Naive thymus-derived CD8-positive, alpha-beta T cell (primary cell): ENCODE measurements around the gene TACR2. TPM values are rescaled to one million over a fixed set of nuclear protein-coding genes. Genes with fewer than 3 reads are reported as not detected.

Experiments
- ATAC-seq, 2 donors: fragments of 150-1000 bp; cut with Tn5 transposase in 1 of 2; sonication (Bioruptor Pico), chemical (Tn5 transposase) in 1 of 2; 1 replicate in 1 of 2; 2 replicates in 1 of 2; pipeline ENCODE4 v1.10.0; 2021; ENCODE audit warnings: mild to moderate bottlenecking in 2 of 2, moderate library complexity in 2 of 2
- POLR2A ChIA-PET: fragments of 350-600 bp; sonication (Branson Sonifier 250); formaldehyde crosslinking; loops from one replicate; lab custom pipeline; 2021; ENCODE audit warnings: antibody characterized with exemption; lab: Charles Lee
- DNase-seq, 10 donors: peaks; one replicate each; pipeline versions ENCODE4 v3.0.0 to v3.0.0-alpha.2; 2020 to 2022
- H3K27ac Mint-ChIP-seq, 10 donors: one replicate each; pipeline ENCODE4 v1.8.0; 2020 to 2022; ENCODE audit warnings: mild to moderate bottlenecking in 10 of 10, mixed read lengths in 10 of 10, moderate library complexity in 4 of 10, inconsistent platforms in 1 of 10
- H3K27me3 Mint-ChIP-seq, 5 donors: one replicate each; pipeline ENCODE4 v1.8.0; 2021 to 2022; ENCODE audit warnings: mixed read lengths in 5 of 5
- H3K36me3 Mint-ChIP-seq, 3 donors: one replicate each; pipeline ENCODE4 v1.8.0; 2020 to 2022; ENCODE audit warnings: mixed read lengths in 3 of 3, mild to moderate bottlenecking in 2 of 3, inconsistent platforms in 1 of 3
- H3K4me1 Mint-ChIP-seq, 4 donors: one replicate each; pipeline ENCODE4 v1.8.0; 2021 to 2022; ENCODE audit warnings: mixed read lengths in 4 of 4
- H3K4me3 Mint-ChIP-seq, 10 donors: one replicate each; pipeline ENCODE4 v1.8.0; 2020 to 2022; ENCODE audit warnings: mild to moderate bottlenecking in 10 of 10, mixed read lengths in 10 of 10, moderate library complexity in 6 of 10, inconsistent platforms in 1 of 10
- H3K9me3 Mint-ChIP-seq, 9 donors: one replicate each; pipeline ENCODE4 v1.8.0; 2020 to 2022; ENCODE audit warnings: mixed read lengths in 9 of 9, mild to moderate bottlenecking in 3 of 9, inconsistent platforms in 1 of 9, moderate library complexity in 1 of 9
- polyA plus RNA-seq, 3 donors: library from polyadenylated mRNA; unstranded; fragments of 300-500 nt; fragmentation: Illumina TruSeq; gene quantifications; one replicate each; pipeline ENCODE4 v1.2.3, GENCODE V29; 2021
- total RNA-seq, 8 experiments: library from RNA in 2 of 8; stranded (reverse) in 2 of 8; gene quantifications; one replicate each; pipeline ENCODE4 v1.2.3 and lab custom pipeline; 2021 to 2026

TACR2 gene
- total and polyA plus RNA-seq, 5 experiments from 2014 or later, result not detected

DNA sequence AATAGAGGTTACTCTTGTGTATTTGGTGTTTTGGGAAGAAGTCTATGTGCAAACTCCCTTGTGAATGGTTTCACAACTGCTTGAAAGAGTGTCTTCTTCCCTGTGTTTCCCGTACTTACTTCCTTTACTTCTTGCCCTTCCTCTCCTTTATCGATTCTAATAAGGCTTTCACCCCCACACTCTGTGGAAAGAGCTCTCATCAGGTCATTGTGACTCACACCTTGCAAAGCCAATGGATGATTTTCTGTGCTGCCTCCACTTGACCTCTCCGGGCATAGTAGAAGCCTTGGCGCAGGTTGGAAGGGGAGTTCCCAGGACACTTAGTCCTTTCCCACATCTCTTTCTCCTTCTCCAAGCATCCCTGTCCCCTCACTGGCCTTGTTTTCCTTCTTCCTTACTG lies 28.3 kb upstream of the TACR2 start:
- H3K4me1 Mint-ChIP-seq, result peaks cover 3 to 6% (median 4%) of the 10 kb centered on the region in 4 donors
- H3K36me3 Mint-ChIP-seq, result no peaks in the 10 kb centered on the region
- no peak overlapping the region for H3K4me3 Mint-ChIP-seq
- ATAC-seq (no peak), DNase-seq (no peak)
- peaks cover 0 to 2% (median under 1%) of the 10 kb centered on the region in 5 donors for H3K27me3 Mint-ChIP-seq
- POLR2A ChIA-PET, result no interaction called here
- peak overlapping the region in 1 of 10 donors; percentile 23 for H3K27ac Mint-ChIP-seq
- peaks cover 0 to 2% (median 0%) of the 10 kb centered on the region in 9 donors for H3K9me3 Mint-ChIP-seq

DNA sequence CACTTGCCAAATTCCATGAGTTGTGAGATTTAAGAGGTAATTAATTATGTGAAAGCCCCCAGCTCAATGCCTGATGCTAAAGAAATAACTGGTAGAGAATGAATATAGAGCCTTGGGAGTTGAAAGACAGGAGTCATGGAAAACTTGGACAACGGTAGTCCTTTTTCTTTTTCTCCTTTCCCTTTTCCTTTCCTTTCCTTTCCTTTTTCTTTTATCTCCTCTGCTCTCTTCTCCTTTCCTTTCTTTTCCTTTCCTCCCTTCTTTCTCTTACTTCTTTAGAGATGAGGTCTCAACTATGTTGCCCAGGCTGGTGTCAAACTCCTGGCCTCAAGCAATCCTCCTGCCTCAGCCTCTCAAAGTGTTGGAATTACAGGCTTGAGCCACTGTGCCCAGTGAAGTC lies 26.6 kb upstream of the TACR2 start:
- no peak for DNase-seq
- H3K27ac Mint-ChIP-seq, result peak overlapping the region in 1 of 10 donors; percentile 35
- H3K9me3 Mint-ChIP-seq, result peaks cover 0 to 2% (median 0%) of the 10 kb centered on the region in 9 donors

DNA sequence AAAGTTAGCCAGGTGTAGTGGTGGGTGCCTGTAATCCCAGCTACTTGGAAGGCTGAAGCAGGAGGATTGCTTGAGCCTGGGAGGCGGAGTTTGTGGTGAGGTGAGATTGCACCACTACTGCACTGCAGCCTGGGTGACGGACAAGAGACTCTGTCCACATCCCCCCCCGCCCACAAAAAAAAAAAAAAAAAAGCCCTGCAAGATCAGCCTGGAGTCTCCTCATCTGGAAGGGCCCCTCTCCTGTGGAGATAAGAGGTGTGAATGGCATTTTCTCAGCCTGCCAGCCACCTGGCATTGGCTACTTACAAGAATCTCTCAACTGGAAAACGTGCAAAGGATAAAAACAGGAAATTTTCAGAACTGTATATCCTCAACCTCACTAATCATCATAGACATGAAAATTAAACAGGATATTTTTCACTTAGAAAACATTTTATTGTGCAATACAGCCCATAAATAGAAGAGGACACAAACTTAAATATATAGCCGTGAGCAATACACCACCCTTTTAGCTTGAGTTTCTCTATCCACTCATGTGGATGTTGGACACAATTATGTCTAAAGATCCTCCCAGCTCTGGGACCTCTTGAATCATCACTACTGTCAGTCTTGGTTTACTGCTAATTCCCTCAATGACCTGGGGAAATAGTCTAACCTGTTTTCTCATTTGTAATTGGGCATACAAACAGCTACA lies 23.2 kb upstream of the TACR2 start:
- H3K9me3 Mint-ChIP-seq, result peaks cover 0 to under 1% (median 0%) of the 10 kb centered on the region in 9 donors
- H3K27ac Mint-ChIP-seq, result no peak overlapping the region
- peaks cover 2 to 10% (median 6%) of the 10 kb centered on the region in 5 donors for H3K27me3 Mint-ChIP-seq
- H3K4me1 Mint-ChIP-seq, result no peaks in the 10 kb centered on the region
- H3K4me3 Mint-ChIP-seq, result no peak overlapping the region
- H3K36me3 Mint-ChIP-seq, result no peaks in the 10 kb centered on the region
- no peak for DNase-seq
- no peak for ATAC-seq
- POLR2A ChIA-PET, result no interaction called here

More for the DNA sequence above, 26.6 kb upstream of the TACR2 start:
- no peak for ATAC-seq
- POLR2A ChIA-PET, result no interaction called here
- peaks cover 0 to 4% (median 2%) of the 10 kb centered on the region in 5 donors for H3K27me3 Mint-ChIP-seq
- H3K4me3 Mint-ChIP-seq, result no peak overlapping the region
- no peaks in the 10 kb centered on the region for H3K4me1 Mint-ChIP-seq
- H3K36me3 Mint-ChIP-seq, result no peaks in the 10 kb centered on the region

DNA sequence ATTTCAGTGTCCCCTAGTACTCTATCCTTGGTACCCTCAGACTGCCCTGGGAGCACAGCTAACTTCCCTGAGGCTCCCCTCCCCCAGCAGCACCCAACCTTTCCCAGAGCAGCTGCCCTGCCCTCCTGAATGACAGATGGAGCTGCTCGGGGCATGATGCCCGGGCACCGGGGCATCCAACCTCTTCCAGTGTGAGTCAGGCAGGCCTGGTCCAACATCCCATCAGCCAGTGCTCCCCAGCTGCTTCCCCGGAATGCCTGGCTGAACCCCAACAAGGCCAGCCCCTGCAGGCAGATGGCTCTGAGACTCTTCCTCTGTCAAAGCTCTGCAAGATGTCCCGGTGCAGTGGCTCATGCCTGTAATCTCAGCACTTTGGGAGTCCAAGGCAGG lies 22.6 kb upstream of the TACR2 start:
- ATAC-seq (no peak), DNase-seq (no peak)
- no peak overlapping the region for H3K4me3 Mint-ChIP-seq
- POLR2A ChIA-PET, result no interaction called here
- no peaks in the 10 kb centered on the region for H3K36me3 Mint-ChIP-seq
- peaks cover 2 to 10% (median 6%) of the 10 kb centered on the region in 5 donors for H3K27me3 Mint-ChIP-seq
- H3K4me1 Mint-ChIP-seq, result no peaks in the 10 kb centered on the region
- no peak overlapping the region for H3K27ac Mint-ChIP-seq
- H3K9me3 Mint-ChIP-seq, result no peaks in the 10 kb centered on the region

DNA sequence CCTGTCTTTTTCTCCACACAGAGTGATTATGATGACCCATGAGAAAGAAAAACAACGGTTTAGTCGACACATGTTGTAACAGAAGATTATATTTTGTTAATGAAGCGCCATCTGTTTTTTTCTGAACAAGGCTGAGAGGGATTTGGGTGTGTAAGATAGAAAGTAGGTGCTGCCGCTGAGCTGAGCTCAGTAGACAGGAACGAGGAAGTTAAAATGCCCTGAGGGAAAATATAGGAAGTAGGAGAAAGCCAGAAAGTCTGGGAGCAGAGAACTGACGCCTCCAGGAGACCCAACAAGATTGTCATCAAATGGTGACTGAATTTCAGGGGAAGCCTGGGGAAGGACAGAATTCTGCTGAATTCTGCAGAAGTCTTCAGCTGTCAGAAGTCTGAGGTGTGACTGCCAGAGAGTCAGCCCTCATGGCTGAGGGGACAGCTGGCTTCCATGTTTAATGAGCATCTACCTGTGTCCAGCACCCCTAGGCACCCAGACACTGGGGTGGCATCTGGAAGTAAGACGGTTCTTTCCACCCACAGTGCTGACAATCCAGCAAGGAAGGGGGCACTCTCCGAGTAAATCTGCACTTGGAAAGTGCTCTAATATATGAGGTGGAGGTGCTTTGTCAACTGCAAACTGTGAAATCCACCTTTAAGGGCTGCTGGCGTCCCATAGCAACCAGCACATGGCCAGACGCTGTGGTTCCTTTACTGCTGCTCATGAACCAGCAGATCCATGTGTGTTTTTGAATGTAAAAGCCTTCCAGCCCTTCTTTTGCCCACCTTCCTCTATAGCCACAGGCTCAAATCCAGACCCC lies 22.0 kb upstream of the TACR2 start:
- no peak for DNase-seq
- no peak overlapping the region for H3K27ac Mint-ChIP-seq
- POLR2A ChIA-PET, result no interaction called here
- no peaks in the 10 kb centered on the region for H3K36me3 Mint-ChIP-seq
- ATAC-seq, result no peak
- peaks cover 2 to 10% (median 6%) of the 10 kb centered on the region in 5 donors for H3K27me3 Mint-ChIP-seq
- no peaks in the 10 kb centered on the region for H3K9me3 Mint-ChIP-seq
- H3K4me3 Mint-ChIP-seq, result no peak overlapping the region
- H3K4me1 Mint-ChIP-seq, result no peaks in the 10 kb centered on the region

DNA sequence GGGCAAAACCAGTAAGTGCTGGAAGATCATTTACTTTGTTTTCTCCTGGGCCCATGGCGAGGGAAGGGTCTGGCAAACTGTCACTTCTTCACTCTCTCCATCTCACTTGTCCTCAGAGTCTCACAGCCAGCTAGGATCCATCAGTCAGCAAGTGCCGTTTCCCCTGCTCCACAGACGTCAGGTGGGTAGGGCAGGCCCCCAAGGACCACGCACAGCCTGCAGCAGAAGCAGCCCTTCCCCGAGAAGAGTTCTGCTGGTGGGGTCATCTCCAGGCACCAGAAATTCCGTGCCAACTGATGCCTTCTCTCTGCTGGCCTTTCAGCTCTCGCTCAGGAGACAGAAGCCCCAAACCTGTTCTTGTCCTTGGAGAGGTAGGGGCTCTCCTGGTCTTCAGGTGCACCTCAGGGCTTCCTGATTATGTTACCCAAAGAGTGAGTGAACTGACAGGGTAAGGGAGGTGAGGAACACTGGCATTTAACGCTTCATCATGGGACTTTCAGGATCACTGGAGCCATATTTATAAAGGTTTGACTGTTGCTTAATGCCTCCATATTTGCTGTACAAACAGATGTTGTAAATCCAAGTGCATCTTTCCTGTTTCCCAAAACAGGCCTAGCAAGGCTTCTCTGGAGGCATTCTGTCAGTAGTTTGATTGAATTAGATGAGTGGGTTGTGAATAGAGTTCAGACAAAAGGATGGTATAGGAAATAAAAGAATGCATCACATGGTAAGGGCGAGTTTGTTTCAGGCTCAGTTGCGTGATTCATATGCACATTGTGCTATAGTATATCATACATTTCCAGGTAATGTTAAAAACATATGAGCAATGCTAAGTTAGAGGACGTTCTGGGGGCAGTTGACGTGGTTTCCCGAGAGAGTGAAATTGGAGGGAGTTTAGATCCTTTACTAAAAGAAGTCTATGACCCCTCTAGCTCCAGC lies 20.9 kb upstream of the TACR2 start:
- Mint-ChIP-seq H3K27me3 (peaks cover 2 to 10% (median 6%) of the 10 kb centered on the region in 5 donors), H3K36me3 (no peaks in the 10 kb centered on the region), H3K9me3 (no peaks in the 10 kb centered on the region), H3K4me3 (no peak overlapping the region), H3K27ac (peak overlapping the region in 1 of 10 donors; percentile 6), H3K4me1 (no peaks in the 10 kb centered on the region)
- POLR2A ChIA-PET, result no interaction called here
- no peak for ATAC-seq
- DNase-seq, result no peak

DNA sequence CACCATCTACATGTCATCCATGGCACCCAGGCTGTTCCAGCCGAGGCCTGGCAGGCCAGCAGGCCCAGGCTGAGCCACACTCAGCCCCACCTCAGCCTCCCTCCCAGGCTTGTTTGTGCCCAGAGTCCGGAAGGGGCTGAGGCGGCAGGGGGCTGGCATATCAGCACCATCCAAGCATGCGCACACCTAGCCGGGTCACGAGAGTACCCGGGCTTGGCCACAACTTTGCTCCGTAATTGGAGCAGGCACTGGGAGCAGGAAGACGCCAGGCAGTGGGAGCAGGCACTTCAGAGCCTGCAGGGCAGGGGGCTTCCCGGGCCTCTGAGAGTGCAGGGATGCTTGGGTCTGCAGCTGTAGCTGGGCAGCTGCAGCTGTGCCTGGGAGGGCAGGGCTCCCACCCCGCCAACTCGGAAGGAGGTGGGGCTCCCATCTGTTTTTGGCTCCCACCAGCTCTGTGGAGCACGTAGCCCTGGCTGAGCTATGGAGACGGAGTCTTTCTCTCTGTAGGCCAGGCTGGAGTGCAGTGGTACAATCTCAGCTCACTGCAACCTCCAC lies 19.3 kb upstream of the TACR2 start:
- DNase-seq, result no peak
- H3K4me3 Mint-ChIP-seq, result no peak overlapping the region

DNA sequence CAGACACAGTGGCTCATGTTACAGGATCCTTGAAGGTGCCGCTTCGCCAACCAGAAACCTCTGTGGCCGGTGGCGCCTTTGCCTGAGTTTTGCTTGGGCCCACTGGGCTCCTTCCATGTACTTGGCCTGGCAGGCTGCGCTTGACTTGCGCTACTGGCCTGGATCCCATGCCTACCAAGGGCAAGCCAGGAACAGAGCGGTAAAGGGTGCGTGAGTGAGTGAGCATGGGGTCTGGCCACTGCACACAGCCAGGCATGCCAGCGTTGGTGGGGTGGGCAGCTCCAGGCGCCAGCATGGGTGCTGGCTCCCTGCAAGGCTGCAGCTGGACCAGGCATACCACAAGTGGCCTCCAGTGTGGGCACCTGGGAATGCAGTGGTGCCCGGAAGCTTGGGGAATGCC lies 18.2 kb upstream of the TACR2 start:
- POLR2A ChIA-PET, result no interaction called here
- ATAC-seq, result no peak

More for the DNA sequence above, 19.3 kb upstream of the TACR2 start:
- no peaks in the 10 kb centered on the region for H3K9me3 Mint-ChIP-seq
- no peaks in the 10 kb centered on the region for H3K4me1 Mint-ChIP-seq
- POLR2A ChIA-PET, result interaction anchor here (0.9 kb wide), 1 partner anchor 11 kb away, joined by 3 read pairs; no protein-coding TSS in a partner anchor
- peaks cover 2 to 10% (median 4%) of the 10 kb centered on the region in 5 donors for H3K27me3 Mint-ChIP-seq
- no peak overlapping the region for H3K27ac Mint-ChIP-seq
- ATAC-seq, result no peak
- H3K36me3 Mint-ChIP-seq, result no peaks in the 10 kb centered on the region

DNA sequence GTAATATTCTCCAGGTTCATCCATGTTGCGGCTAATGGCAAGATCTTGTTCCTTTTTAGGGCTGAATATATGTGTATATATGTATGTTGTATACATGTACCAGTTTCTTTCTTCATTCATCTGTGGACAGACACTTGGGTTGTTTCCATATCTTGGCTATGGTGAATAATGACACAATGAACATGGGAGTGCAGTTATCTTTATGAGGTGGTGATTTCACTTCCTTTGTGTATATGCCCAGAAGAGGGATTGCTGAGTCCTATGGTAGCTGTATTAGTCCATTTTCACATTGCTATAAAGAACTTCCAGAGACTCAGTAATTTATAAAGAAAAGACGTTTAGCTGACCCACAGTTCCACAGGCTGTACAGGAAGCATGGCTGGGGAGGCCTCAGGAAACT lies 17.5 kb upstream of the TACR2 start:
- H3K4me3 Mint-ChIP-seq, result no peak overlapping the region
- POLR2A ChIA-PET, result no interaction called here
- H3K27me3 Mint-ChIP-seq, result peaks cover 0 to 10% (median 4%) of the 10 kb centered on the region in 5 donors
- H3K27ac Mint-ChIP-seq, result peak overlapping the region in 1 of 10 donors; percentile 38
- no peaks in the 10 kb centered on the region for H3K4me1 Mint-ChIP-seq
- DNase-seq, result no peak
- no peaks in the 10 kb centered on the region for H3K36me3 Mint-ChIP-seq
- no peak for ATAC-seq
- H3K9me3 Mint-ChIP-seq, result no peaks in the 10 kb centered on the region

More for the DNA sequence above, 18.2 kb upstream of the TACR2 start:
- H3K36me3 Mint-ChIP-seq, result no peaks in the 10 kb centered on the region
- DNase-seq, result no peak
- no peak overlapping the region for H3K27ac Mint-ChIP-seq
- H3K27me3 Mint-ChIP-seq, result peaks cover 0 to 10% (median 4%) of the 10 kb centered on the region in 5 donors
- H3K9me3 Mint-ChIP-seq, result no peaks in the 10 kb centered on the region
- no peaks in the 10 kb centered on the region for H3K4me1 Mint-ChIP-seq
- H3K4me3 Mint-ChIP-seq, result no peak overlapping the region

DNA sequence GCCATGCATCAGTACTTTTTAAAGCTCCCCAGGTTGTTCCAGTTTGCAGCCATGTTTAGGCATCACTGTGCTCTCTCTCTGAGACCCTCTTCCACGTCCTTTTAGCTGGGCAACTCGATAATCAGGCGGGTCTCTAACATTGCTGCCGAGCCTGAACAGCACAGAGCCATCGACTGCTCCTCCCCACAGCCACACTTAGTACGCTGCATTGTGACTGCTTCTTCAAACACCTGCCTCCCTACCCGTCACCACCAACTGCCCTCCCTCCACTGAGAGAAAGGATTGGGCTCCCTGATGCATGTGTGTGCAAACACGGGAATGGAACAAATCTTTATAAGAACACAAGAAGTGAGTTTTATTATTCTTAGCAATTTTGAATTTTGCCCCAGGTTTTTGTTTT lies 11.4 kb upstream of the TACR2 start:
- Mint-ChIP-seq H3K36me3 (no peaks in the 10 kb centered on the region), H3K27ac (peak overlapping the region in 8 of 10 donors; percentile 16 to 89 (median 51)), H3K9me3 (no peaks in the 10 kb centered on the region), H3K4me1 (peaks cover 28 to 52% (median 43%) of the 10 kb centered on the region in 4 donors), H3K4me3 (no peak overlapping the region), H3K27me3 (no peaks in the 10 kb centered on the region)
- POLR2A ChIA-PET, result no interaction called here
- ATAC-seq, result no peak
- no peak for DNase-seq

DNA sequence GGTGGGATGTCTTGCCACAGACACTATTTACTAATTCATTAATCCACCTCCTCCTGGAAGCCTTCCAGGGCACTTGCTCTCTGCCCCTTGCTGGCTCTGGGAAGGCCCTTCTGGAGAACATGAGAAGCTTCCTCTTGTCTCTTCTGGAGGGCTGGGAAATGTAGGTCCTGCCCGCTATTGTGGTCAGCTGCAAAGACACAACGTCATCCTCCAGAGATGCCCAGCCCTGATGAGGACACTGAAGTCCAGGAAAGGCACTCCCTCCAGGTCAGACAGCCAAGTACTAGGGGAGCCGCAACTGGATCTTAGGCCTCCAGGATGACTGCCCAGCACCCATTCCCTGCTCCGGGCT lies 9.6 kb upstream of the TACR2 start:
- no peaks in the 10 kb centered on the region for H3K36me3 Mint-ChIP-seq
- H3K27ac Mint-ChIP-seq, result peak overlapping the region; percentile 75 to 94 (median 84)
- H3K27me3 Mint-ChIP-seq, result no peaks in the 10 kb centered on the region
- peak overlapping the region in 3 of 10 donors; percentile 30 to 54 (median 47) for H3K4me3 Mint-ChIP-seq
- ATAC-seq, result no peak
- H3K9me3 Mint-ChIP-seq, result no peaks in the 10 kb centered on the region
- no peak for DNase-seq
- POLR2A ChIA-PET, result interaction anchor here (1.4 kb wide), 1 partner anchor 18 kb away, joined by 3 read pairs; no protein-coding TSS in a partner anchor
- peaks cover 32 to 61% (median 54%) of the 10 kb centered on the region in 4 donors for H3K4me1 Mint-ChIP-seq
